Fibroblast of skin of right biceps (primary cell): ENCODE data around the gene LHB.

Experiments
- DNase-seq: peaks from one replicate; pipeline ENCODE4 v3.0.0-alpha.2; 2013

Gene LHB

DNA sequence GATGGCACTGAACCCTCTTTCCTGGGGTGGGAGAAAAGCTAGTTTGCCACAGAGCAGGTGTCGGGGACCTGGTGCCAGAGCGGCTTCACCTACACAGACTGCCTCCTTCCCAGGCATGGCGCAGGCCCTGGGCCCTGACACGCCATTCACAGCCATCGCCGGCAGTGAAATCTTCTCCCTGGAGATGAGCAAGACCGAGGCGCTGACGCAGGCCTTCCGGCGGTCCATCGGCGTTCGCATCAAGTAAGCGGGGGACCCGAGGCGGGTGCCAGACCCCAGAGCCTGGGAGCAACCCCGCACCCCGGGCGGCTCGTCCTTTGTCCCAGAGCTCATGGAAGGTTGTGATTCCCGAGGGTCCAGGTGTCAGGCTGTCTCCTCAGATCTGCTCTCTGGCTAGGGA, 10.0 kb downstream of the LHB start:
- no peak for DNase-seq

GRCh38 chr19:49004964-49005614, 11.8 kb downstream of the LHB start:
- DNase-seq, result no peak

DNA sequence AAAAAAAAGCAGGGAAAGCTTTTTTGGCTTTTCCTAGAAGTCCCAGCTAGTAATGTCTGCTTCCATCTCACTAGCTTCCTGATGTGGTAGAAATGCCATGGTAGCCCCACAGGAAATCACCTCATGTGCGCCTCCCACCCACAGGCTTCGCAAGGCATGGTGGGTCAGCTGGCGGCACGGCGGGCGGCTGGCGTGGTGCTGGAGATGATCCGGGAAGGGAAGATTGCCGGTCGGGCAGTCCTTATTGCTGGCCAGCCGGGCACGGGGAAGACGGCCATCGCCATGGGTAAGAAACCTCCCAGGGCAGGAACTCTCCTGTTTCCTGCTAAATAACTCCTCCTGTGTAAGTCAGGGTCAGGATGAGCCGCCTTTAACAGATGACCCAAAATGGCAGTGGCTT, 12.8 kb downstream of the LHB start:
- no peak for DNase-seq

GRCh38 chr19:48999481-49000325, 17.2 kb downstream of the LHB start:
- DNase-seq, result peak; percentile 67

DNA sequence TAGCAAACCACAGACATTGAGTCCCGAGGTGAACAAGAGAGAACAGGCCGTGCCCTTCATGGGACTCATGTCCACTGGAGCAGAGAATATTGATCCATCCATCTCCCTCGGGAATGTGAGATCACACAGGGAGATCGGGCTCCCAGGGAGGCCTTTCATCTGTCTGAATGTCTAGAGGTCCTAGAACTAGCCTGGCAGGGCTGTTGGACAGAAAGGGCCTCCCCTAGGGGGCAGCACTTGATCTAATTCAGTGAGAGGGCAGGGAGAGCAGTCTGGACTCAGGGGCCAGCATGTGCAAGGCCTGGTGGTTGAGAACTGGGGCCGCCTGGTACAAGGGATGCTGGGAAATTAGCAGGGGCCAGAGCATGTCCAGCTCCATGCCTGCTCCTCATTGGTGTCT, 18.9 kb downstream of the LHB start:
- DNase-seq, result peak; percentile 60

DNA sequence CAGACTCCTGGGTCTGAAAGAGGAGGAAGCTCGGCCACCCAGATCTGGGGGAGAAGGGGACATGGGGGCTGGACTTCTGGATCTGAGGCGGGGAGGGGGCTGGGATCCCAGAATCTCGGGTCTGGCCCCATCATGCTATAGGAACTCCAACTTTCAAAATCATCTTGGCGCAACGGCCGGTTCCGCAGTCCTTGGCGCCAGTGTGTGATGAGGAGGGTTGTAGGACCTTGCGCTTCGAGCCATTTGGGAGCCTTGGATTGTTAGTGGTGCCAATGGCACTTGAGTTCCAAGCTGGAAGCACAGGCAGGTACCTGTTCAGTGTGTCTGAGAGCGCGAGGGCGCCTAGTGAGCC, 22.9 kb downstream of the LHB start:
- no peak for DNase-seq

GRCh38 chr19:48993175-48994034, 23.5 kb downstream of the LHB start, which contains the start of the genes GYS1 and RUVBL2:
GYS1 (minus strand) TSS chr19:48993309; CDS start chr19:48993112, 197 bp downstream.
RUVBL2 (plus strand) TSS chr19:48993887; CDS start chr19:48993912, 25 bp downstream.
- peak; percentile 100 for DNase-seq

DNA sequence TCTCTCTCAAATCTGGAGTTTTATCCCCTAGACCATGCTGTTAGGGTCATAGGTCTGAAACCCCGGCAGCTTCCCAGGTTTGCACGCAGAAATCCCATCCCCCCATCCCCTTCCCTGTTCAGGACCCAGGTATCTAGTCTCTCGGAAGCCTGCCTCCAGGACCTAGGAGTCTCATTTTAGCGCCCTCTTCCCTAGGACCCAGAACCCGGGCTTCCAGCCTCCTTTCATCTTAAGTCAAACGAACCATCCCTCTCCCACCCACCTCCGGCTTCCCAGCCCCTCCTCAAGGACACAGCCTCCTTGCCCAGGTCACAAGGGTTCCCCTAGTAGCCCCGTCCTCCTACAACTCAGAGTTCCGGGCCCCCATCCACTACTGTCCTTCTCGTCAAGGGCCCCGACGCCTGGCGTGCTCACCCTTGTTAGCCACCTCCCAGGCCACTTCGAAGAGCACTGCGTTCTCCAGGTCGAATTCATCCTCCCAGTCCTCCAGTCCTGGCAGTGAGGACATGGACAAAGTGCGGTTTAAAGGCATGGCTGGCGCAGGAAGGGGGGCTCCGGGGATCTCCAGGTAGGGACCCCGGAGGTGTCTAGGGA, 24.2 kb downstream of the LHB start:
- no peak for DNase-seq

DNA sequence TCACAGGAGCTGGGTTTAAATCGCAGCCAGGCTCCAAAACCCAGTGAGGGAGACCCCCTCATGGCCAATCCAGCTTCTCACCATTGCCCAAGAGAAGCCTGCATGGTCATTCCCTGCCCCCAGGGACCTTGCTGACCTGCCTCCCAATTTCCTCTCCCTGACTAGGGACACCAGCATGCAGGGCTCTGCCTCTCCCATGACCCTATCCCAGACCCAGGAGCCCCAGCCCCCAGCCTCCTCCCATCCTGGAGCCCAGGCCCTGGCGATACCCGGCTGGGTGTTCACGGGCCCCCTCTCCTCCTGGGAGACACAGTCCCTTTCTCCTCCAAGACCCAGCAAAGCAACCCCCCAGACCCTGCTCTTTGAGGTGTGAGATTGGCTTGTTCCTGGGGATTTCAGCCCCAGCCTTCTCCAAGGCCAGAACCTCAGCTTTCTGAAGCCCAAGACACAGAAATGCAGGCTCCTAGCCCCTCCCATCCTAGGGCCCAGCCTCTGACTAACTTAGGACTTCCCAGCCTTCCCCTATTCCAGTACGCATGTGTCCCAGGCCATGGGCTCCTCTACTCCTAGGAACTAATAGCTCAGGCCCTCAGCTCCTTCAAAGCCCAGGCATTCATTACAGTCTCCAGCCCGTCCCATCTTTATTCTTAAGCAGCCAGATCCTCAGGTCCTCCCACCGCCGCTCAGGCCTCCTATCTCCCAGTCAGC, 24.9 kb downstream of the LHB start:
- DNase-seq, result peak; percentile 80

DNA sequence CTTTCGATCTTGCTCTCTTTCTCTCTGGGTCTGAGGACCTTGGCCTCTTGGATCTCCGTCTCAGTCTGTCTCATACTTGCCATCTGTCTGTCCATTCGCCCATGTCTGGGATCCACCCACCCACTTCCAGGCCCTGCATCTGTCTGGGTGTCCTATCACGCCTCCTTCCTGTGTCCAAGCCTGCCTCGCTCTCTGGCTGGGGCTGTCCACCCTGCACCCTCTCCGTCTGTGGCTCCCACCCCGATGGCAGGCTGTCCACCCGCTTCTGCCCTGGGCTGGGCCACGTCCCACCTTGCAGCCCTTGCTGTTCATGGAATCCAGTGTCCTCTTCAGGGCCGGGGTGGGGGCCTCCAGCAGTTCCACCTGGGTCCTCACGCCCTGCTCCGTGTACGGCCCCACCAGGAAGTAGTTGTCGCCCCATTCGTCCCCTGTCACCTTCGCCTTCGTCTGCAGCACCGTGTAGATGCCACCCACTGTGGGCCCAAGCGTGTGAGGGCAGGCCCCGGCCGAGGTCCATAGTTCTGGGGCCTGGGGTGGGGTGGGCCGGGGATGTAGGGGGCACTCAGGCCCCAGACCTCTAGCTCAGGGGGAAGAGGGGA, 25.8 kb downstream of the LHB start:
- DNase-seq, result no peak

- no peak for DNase-seq
Observed at GRCh38 chr19:48990400-48990799, 26.5 kb downstream of the LHB start.

GRCh38 chr19:48989701-48990291, 27.1 kb downstream of the LHB start:
- no peak for DNase-seq

GRCh38 chr19:48988860-48989259, 28.0 kb downstream of the LHB start:
- no peak for DNase-seq

DNA sequence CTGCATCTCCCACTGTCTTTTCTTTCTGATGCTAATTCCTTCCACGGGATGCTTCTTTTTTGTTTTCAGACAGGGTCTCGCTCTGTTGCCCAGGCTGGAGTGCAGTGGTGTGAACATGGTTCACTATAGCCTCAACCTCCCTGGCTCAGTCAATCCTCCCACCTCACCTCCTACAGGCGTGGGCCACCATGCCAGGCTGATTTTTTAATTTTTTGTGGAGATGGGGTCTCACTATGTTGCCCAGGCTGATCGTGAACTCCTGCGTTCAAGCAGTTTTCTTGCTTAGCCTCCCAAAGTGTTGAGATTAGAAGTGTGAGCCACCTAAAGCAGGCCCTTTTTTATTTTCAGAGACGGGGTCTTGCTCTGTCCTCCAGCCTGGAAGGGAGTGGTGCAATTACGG, 28.6 kb downstream of the LHB start:
- DNase-seq, result no peak

- no peak for DNase-seq
Observed at GRCh38 chr19:48987323-48987722, 29.6 kb downstream of the LHB start.

GRCh38 chr19:48986211-48986610, 30.7 kb downstream of the LHB start:
- no peak for DNase-seq

GRCh38 chr19:48985711-48986110, 31.2 kb downstream of the LHB start:
- no peak for DNase-seq

DNA sequence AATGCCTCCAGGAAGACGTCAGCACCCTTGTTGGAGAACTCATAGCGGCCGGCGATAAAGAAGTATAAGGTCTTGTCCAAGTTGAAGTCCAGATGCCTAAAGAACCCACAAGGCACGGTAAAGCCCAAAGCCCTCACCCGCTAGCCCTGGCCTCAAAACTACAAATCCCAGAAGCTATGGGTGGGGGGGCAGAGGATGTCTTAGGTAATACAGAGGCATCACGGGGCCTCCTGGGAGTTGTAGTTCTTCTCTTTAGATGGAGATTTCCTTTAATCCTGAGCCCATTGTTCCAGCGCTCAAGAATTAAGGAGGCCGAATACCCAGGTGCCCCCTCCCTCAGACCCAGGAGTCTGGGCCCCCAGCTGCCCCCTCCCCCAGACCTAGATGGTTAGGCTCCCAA, 34.6 kb downstream of the LHB start:
- no peak for DNase-seq

- no peak for DNase-seq
Observed at GRCh38 chr19:48977061-48977460, 39.8 kb downstream of the LHB start.

DNA sequence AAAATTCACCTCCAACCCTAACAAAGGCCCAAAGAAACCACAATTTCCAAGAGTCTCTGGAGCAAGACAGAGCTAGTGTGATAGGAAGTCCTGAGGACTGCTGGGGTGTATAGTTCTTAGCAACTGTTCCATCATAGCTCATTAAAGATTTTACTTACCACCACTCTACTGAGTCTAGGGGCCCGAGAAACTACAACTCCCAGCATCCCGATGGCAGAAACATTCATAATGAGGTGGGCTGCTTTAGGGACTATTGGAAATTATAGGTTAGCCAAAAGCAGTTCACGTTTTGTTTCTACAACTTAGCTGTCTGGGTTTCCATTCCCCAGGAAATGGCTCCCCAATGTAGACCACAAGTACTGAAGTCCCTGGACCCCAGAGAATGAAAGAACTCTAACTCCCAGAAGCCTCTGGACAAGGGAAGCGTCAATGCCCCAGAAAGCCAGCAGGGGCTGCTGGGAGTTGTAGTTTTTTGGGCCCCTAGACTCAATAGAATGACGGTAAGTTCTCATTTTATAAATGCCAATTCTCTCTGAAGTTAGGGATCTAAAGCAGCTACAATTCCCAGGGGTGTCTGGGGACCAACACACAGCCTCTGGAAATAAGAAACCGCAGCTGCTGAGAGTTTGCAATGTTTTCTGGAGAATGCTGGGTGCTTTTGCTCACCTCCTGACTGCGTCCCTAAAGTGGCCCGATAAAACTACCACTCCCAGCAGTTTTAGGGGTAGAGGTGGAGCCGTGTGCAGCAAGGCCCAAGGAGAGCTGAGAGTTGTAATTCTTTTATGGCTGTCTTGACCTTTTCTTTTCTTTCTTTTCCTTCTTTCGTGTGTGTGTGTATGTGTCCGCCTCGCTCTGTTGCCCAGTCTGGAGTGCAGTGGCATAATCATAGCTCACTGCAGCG, 40.7 kb downstream of the LHB start:
- DNase-seq, result no peak
